ENCODE results near the gene NPR3.

- TF ChIP-seq CTCF (IDR thresholded peaks at IDR 0.05): no peak
- no peak for TF ChIP-seq EP300 (IDR thresholded peaks at IDR 0.05)
Observed at GRCh38 chr5:32677023-32677422, 34.1 kb upstream of the NPR3 start.

Measured in ovary (tissue), 3 donors.